Measurements from ENCODE around the gene NKIRAS1.

NKIRAS1 gene

DNA sequence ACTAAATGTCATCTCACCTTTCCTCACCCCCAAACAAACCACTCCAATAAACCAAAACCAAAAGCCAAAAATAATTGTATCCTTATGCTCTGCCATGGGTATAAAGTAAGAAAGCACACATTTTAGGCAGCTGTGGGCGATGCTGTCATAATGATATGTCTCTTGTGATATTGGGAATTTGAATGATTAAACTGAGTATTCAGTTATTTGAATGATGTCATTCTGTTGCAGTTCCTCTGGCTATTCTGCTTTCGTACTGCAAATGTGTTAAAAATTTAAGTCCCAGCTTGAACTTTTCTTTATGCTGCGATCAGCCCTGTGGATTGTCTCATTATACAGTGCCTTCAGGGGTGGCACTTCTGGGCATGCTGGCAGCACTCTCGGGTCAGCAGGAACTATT lies 17.5 kb upstream of the NKIRAS1 start:
- H3K79me2 ChIP-seq (ENCODE audit: low read length) = no peaks in the 10 kb centered on the region
- H3K9me3 ChIP-seq (ENCODE audit: insufficient read depth, low read length) = no peaks in the 10 kb centered on the region
- H3K4me1 ChIP-seq (ENCODE audit: low read length) = peaks cover 8% of the 10 kb centered on the region; the same call in 1 of the 2 replicates
- H3K9ac ChIP-seq (ENCODE audit: low read length) = no peak overlapping the region
- no peaks in the 10 kb centered on the region for H4K20me1 ChIP-seq (ENCODE audit: insufficient read depth, low read length)
- no peak overlapping the region for H3K4me3 ChIP-seq (ENCODE audit: low read length)
- H2AFZ ChIP-seq (ENCODE audit: low read depth, low read length) = no peak overlapping the region
- no peaks in the 10 kb centered on the region for H3K27me3 ChIP-seq (ENCODE audit: low read depth, low read length)
- no peak overlapping the region for H3K27ac ChIP-seq (ENCODE audit: low read length)
- no peaks in the 10 kb centered on the region for H3K36me3 ChIP-seq (replicated peaks; ENCODE audit: low read depth, low read length)
- H3K4me2 ChIP-seq (ENCODE audit: low read length) = no peak overlapping the region
- TF ChIP-seq, protein P1, sequence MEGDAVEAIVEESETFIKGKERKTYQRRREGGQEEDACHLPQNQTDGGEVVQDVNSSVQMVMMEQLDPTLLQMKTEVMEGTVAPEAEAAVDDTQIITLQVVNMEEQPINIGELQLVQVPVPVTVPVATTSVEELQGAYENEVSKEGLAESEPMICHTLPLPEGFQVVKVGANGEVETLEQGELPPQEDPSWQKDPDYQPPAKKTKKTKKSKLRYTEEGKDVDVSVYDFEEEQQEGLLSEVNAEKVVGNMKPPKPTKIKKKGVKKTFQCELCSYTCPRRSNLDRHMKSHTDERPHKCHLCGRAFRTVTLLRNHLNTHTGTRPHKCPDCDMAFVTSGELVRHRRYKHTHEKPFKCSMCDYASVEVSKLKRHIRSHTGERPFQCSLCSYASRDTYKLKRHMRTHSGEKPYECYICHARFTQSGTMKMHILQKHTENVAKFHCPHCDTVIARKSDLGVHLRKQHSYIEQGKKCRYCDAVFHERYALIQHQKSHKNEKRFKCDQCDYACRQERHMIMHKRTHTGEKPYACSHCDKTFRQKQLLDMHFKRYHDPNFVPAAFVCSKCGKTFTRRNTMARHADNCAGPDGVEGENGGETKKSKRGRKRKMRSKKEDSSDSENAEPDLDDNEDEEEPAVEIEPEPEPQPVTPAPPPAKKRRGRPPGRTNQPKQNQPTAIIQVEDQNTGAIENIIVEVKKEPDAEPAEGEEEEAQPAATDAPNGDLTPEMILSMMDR (IDR thresholded peaks at IDR 0.05; ENCODE audit: low read depth, low read length) = no peak
- no peak for TF ChIP-seq EZH2phosphoT487 (IDR thresholded peaks at IDR 0.05; ENCODE audit: low read depth)

DNA sequence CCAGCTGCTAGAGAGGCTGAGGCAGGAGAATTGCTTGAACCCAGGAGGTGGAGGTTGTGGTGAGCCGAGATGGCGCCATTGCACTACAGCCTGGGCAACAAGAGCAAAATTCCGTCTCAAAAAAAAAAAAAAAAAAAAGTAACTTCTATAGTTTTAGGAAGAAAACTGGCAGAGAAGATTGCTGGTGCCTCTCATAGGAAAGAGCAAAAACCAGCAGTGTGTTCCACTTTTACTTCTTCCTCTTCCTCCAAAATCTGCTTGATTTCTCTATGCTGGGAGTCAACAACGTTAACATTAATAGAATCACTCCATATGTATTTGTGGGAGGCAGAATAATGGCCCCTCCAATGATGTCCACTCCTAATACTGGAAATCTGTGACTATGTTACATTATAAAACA lies 15.8 kb upstream of the NKIRAS1 start:
- Histone ChIP-seq H3K4me2 (ENCODE audit: low read length) (no peak overlapping the region), H3K9ac (ENCODE audit: low read length) (no peak overlapping the region), H4K20me1 (ENCODE audit: insufficient read depth, low read length) (no peaks in the 10 kb centered on the region), H2AFZ (ENCODE audit: low read depth, low read length) (no peak overlapping the region), H3K4me1 (ENCODE audit: low read length) (peaks cover 8% of the 10 kb centered on the region; the same call in 1 of the 2 replicates), H3K36me3 (replicated peaks; ENCODE audit: low read depth, low read length) (no peaks in the 10 kb centered on the region), H3K27me3 (ENCODE audit: low read depth, low read length) (no peaks in the 10 kb centered on the region), H3K9me3 (ENCODE audit: insufficient read depth, low read length) (no peaks in the 10 kb centered on the region), H3K79me2 (ENCODE audit: low read length) (no peaks in the 10 kb centered on the region), H3K4me3 (ENCODE audit: low read length) (no peak overlapping the region), H3K27ac (ENCODE audit: low read length) (no peak overlapping the region)
- no peak for TF ChIP-seq EZH2phosphoT487 (IDR thresholded peaks at IDR 0.05; ENCODE audit: low read depth)
- TF ChIP-seq, protein P1 (IDR thresholded peaks at IDR 0.05; ENCODE audit: low read depth, low read length) = no peak

DNA sequence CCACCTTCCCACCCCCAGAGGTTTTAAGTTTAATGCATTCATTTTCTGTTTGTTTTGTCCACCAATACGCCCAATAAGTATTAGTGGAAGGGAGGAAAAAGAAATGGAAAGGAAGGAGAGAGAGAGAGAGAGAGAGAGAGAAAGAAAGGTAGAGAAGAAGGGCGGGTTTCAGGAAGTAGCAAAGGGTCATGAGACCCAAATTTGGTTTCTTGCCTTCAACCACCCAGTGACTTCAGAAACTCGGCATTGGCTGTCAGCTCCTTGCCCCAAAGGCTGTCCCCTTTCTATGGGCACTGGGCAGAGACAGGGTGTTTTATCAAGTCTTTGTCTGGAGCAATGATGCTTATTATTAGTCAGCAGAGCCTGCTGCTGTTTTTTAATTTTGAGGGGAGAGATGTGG lies 14.8 kb upstream of the NKIRAS1 start:
- no peaks in the 10 kb centered on the region for H4K20me1 ChIP-seq (ENCODE audit: insufficient read depth, low read length)
- no peak overlapping the region for H3K4me3 ChIP-seq (ENCODE audit: low read length)
- H2AFZ ChIP-seq (ENCODE audit: low read depth, low read length) = peak overlapping the region; percentile 71; the same call in 1 of the 2 replicates
- H3K4me1 ChIP-seq (ENCODE audit: low read length) = peaks cover 8% of the 10 kb centered on the region; the same call in 1 of the 2 replicates
- H3K27me3 ChIP-seq (ENCODE audit: low read depth, low read length) = no peaks in the 10 kb centered on the region
- no peak overlapping the region for H3K9ac ChIP-seq (ENCODE audit: low read length)
- no peak overlapping the region for H3K27ac ChIP-seq (ENCODE audit: low read length)
- H3K79me2 ChIP-seq (ENCODE audit: low read length) = no peaks in the 10 kb centered on the region
- H3K4me2 ChIP-seq (ENCODE audit: low read length) = peak overlapping the region; percentile 25
- no peaks in the 10 kb centered on the region for H3K9me3 ChIP-seq (ENCODE audit: insufficient read depth, low read length)
- TF ChIP-seq, protein P1 (IDR thresholded peaks at IDR 0.05; ENCODE audit: low read depth, low read length) = no peak
- no peak for TF ChIP-seq EZH2phosphoT487 (IDR thresholded peaks at IDR 0.05; ENCODE audit: low read depth)
- no peaks in the 10 kb centered on the region for H3K36me3 ChIP-seq (replicated peaks; ENCODE audit: low read depth, low read length)

DNA sequence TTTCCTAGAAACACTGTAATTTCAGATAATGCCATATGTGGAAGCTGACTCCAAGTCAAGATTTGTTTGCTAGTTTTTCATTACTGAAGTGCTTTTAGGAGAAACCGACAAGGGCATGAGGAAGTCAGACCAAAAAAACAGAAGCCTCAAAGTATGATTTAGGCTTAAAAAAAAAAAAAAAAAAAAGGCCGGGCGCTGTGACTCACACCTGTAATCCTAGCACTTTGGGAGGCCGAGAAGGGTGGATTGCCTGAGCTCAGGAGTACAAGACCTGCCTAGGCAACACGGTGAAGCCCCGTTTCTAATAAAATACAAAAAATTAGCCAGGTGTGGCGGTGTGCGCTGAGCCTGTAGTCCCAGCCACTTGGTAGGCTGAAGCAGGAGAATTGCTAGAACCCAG lies 11.7 kb upstream of the NKIRAS1 start:
- Histone ChIP-seq H2AFZ (ENCODE audit: low read depth, low read length) (no peak overlapping the region), H3K36me3 (replicated peaks; ENCODE audit: low read depth, low read length) (peaks cover 9% of the 10 kb centered on the region), H3K9ac (ENCODE audit: low read length) (no peak overlapping the region), H3K9me3 (ENCODE audit: insufficient read depth, low read length) (no peaks in the 10 kb centered on the region), H3K27ac (ENCODE audit: low read length) (no peak overlapping the region), H3K79me2 (ENCODE audit: low read length) (no peaks in the 10 kb centered on the region), H3K4me2 (ENCODE audit: low read length) (no peak overlapping the region), H4K20me1 (ENCODE audit: insufficient read depth, low read length) (no peaks in the 10 kb centered on the region), H3K4me3 (ENCODE audit: low read length) (no peak overlapping the region), H3K4me1 (ENCODE audit: low read length) (peaks cover 8% of the 10 kb centered on the region; the same call in 1 of the 2 replicates), H3K27me3 (ENCODE audit: low read depth, low read length) (no peaks in the 10 kb centered on the region)
- TF ChIP-seq, protein P1 (IDR thresholded peaks at IDR 0.05; ENCODE audit: low read depth, low read length) = no peak
- TF ChIP-seq EZH2phosphoT487 (IDR thresholded peaks at IDR 0.05; ENCODE audit: low read depth) = no peak
